Measurements from ENCODE around the gene CPEB2. TPM values are rescaled to one million over a fixed set of nuclear protein-coding genes. Genes with fewer than 3 reads are reported as not detected.

The CPEB2 gene
- total RNA-seq, 1 experiment from 2014 or later: 3.3 TPM

DNA sequence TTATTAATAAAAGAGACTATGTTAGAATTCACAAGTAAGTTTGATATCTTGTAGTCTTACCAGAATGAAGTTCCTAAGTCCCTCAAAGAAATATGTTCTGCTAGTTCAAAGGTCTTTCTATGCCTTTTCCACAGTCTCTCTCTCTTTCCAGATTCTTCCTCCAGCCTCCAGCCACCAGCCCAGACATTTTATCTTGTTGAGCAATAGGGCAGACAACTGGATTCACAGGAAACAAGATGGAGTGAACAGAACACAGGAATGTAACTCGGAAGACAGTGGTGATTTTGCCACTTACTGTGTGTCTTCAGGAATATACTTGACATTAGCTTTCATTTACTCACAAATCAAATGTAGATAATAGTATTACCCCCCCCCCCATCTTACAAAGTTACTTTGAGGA lies 17.1 kb upstream of the CPEB2 start (continued):
- TF ChIP-seq, protein P1, sequence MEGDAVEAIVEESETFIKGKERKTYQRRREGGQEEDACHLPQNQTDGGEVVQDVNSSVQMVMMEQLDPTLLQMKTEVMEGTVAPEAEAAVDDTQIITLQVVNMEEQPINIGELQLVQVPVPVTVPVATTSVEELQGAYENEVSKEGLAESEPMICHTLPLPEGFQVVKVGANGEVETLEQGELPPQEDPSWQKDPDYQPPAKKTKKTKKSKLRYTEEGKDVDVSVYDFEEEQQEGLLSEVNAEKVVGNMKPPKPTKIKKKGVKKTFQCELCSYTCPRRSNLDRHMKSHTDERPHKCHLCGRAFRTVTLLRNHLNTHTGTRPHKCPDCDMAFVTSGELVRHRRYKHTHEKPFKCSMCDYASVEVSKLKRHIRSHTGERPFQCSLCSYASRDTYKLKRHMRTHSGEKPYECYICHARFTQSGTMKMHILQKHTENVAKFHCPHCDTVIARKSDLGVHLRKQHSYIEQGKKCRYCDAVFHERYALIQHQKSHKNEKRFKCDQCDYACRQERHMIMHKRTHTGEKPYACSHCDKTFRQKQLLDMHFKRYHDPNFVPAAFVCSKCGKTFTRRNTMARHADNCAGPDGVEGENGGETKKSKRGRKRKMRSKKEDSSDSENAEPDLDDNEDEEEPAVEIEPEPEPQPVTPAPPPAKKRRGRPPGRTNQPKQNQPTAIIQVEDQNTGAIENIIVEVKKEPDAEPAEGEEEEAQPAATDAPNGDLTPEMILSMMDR (IDR thresholded peaks at IDR 0.05): no peak
- no peak for TF ChIP-seq ZNF396 (CRISPR knock-in tag; IDR thresholded peaks at IDR 0.05; ENCODE audit: borderline replicate concordance)
- TF ChIP-seq RELA (CRISPR knock-in tag; IDR thresholded peaks at IDR 0.05; ENCODE audit: borderline replicate concordance): no peak
- TF ChIP-seq, protein P2, sequence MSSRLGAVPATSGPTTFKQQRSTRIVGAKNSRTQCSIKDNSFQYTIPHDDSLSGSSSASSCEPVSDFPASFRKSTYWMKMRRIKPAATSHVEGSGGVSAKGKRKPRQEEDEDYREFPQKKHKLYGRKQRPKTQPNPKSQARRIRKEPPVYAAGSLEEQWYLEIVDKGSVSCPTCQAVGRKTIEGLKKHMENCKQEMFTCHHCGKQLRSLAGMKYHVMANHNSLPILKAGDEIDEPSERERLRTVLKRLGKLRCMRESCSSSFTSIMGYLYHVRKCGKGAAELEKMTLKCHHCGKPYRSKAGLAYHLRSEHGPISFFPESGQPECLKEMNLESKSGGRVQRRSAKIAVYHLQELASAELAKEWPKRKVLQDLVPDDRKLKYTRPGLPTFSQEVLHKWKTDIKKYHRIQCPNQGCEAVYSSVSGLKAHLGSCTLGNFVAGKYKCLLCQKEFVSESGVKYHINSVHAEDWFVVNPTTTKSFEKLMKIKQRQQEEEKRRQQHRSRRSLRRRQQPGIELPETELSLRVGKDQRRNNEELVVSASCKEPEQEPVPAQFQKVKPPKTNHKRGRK (CRISPR knock-in tag; IDR thresholded peaks at IDR 0.05; ENCODE audit: borderline replicate concordance): no peak
- no peak for TF ChIP-seq SOX15 (CRISPR knock-in tag; IDR thresholded peaks at IDR 0.05)
- no peak for TF ChIP-seq GABPB1 (CRISPR knock-in tag; IDR thresholded peaks at IDR 0.05)

DNA sequence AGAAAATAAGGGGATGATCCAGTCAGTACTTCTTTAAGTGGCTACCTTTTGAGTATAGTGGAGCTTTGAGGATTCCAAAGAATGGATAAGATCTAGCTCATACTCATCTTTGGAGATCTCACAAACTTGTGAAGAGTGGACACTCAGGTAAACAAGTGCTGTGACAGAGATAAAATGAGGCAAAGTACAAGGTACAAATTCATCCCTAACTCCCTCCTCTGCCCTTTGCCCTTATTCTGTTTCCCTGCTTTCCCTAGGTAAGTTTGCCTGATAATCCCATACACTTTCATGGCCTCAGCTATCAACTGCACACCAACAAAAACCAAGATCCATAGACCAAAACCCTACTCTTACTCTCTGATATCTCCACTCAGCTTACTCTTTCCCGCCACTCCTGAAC lies 16.4 kb upstream of the CPEB2 start:
- Mint-ChIP-seq H3K4me1 (peaks cover 11% of the 10 kb centered on the region), H3K36me3 (no peaks in the 10 kb centered on the region), H3K27me3 (ENCODE audit: low read depth) (peaks cover 30% of the 10 kb centered on the region), H3K27ac (no peak overlapping the region), H3K4me3 (no peak overlapping the region), H3K9me3 (peaks cover 13% of the 10 kb centered on the region)
- POLR2A ChIA-PET: interaction anchor here (1.2 kb wide), 1 partner anchor 15 kb away, joined by 3 read pairs; no protein-coding TSS in a partner anchor
- ATAC-seq (no peak), DNase-seq (ENCODE audit: low spot score) (no peak)
- CTCF ChIA-PET: no interaction called here
- no peak for TF ChIP-seq IRF2 (CRISPR knock-in tag; IDR thresholded peaks at IDR 0.05; ENCODE audit: borderline replicate concordance, low read depth)
- no peak for TF ChIP-seq KAT7 (CRISPR knock-in tag; IDR thresholded peaks at IDR 0.05; ENCODE audit: borderline replicate concordance)
- no peak for TF ChIP-seq ZNF423 (CRISPR knock-in tag; IDR thresholded peaks at IDR 0.05)
- TF ChIP-seq, protein P3, sequence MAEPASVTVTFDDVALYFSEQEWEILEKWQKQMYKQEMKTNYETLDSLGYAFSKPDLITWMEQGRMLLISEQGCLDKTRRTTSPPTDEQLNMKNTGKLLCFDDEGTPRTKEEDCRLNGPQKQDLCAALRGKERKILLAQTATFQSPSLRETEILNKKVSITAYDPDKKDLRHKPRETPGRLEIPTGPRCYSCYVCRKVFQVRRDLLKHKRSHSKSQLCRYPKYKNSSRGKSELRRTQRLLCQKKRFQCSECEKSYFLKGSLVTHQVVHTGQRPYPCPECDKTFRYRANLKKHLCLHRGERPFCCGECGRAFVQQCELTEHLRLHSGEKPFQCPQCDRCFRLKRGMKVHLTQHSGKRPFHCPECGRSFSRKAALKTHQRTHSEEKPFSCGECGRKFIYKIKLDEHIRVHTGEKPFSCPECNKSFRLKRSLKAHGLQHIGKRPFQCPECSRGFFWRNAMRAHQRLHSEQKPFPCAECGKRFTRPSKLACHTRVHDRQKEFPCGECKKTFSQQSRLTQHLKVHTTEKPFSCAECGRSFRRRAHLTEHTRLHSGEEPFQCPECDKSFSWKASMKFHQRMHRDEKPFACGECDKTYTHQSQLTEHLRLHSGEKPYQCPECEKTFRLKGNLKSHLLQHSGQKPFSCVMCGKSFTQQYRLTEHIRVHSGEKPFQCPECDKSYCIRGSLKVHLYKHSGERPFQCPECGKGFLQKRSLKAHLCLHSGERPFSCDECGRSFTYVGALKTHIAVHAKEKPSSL (CRISPR knock-in tag; conservative IDR thresholded peaks at IDR 0.05): no peak
- no peak for TF ChIP-seq SP1 (CRISPR knock-in tag; conservative IDR thresholded peaks at IDR 0.05)
- TF ChIP-seq, protein P2 (CRISPR knock-in tag; IDR thresholded peaks at IDR 0.05; ENCODE audit: borderline replicate concordance): no peak
- no peak for TF ChIP-seq FOXP1 (CRISPR knock-in tag; IDR thresholded peaks at IDR 0.05; ENCODE audit: borderline replicate concordance)
- TF ChIP-seq, protein P4, sequence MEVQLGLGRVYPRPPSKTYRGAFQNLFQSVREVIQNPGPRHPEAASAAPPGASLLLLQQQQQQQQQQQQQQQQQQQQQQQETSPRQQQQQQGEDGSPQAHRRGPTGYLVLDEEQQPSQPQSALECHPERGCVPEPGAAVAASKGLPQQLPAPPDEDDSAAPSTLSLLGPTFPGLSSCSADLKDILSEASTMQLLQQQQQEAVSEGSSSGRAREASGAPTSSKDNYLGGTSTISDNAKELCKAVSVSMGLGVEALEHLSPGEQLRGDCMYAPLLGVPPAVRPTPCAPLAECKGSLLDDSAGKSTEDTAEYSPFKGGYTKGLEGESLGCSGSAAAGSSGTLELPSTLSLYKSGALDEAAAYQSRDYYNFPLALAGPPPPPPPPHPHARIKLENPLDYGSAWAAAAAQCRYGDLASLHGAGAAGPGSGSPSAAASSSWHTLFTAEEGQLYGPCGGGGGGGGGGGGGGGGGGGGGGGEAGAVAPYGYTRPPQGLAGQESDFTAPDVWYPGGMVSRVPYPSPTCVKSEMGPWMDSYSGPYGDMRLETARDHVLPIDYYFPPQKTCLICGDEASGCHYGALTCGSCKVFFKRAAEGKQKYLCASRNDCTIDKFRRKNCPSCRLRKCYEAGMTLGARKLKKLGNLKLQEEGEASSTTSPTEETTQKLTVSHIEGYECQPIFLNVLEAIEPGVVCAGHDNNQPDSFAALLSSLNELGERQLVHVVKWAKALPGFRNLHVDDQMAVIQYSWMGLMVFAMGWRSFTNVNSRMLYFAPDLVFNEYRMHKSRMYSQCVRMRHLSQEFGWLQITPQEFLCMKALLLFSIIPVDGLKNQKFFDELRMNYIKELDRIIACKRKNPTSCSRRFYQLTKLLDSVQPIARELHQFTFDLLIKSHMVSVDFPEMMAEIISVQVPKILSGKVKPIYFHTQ (CRISPR knock-in tag; IDR thresholded peaks at IDR 0.05): no peak
- no peak for TF ChIP-seq TP53 (CRISPR knock-in tag; IDR thresholded peaks at IDR 0.05)
- TF ChIP-seq, protein P5, sequence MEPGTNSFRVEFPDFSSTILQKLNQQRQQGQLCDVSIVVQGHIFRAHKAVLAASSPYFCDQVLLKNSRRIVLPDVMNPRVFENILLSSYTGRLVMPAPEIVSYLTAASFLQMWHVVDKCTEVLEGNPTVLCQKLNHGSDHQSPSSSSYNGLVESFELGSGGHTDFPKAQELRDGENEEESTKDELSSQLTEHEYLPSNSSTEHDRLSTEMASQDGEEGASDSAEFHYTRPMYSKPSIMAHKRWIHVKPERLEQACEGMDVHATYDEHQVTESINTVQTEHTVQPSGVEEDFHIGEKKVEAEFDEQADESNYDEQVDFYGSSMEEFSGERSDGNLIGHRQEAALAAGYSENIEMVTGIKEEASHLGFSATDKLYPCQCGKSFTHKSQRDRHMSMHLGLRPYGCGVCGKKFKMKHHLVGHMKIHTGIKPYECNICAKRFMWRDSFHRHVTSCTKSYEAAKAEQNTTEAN (CRISPR knock-in tag; IDR thresholded peaks at IDR 0.05): no peak
- TF ChIP-seq MYBL2 (CRISPR knock-in tag; IDR thresholded peaks at IDR 0.05): no peak
- TF ChIP-seq, protein P6, sequence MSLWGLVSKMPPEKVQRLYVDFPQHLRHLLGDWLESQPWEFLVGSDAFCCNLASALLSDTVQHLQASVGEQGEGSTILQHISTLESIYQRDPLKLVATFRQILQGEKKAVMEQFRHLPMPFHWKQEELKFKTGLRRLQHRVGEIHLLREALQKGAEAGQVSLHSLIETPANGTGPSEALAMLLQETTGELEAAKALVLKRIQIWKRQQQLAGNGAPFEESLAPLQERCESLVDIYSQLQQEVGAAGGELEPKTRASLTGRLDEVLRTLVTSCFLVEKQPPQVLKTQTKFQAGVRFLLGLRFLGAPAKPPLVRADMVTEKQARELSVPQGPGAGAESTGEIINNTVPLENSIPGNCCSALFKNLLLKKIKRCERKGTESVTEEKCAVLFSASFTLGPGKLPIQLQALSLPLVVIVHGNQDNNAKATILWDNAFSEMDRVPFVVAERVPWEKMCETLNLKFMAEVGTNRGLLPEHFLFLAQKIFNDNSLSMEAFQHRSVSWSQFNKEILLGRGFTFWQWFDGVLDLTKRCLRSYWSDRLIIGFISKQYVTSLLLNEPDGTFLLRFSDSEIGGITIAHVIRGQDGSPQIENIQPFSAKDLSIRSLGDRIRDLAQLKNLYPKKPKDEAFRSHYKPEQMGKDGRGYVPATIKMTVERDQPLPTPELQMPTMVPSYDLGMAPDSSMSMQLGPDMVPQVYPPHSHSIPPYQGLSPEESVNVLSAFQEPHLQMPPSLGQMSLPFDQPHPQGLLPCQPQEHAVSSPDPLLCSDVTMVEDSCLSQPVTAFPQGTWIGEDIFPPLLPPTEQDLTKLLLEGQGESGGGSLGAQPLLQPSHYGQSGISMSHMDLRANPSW (CRISPR knock-in tag; conservative IDR thresholded peaks at IDR 0.05; ENCODE audit: low read depth): no peak
- TF ChIP-seq, protein P7, sequence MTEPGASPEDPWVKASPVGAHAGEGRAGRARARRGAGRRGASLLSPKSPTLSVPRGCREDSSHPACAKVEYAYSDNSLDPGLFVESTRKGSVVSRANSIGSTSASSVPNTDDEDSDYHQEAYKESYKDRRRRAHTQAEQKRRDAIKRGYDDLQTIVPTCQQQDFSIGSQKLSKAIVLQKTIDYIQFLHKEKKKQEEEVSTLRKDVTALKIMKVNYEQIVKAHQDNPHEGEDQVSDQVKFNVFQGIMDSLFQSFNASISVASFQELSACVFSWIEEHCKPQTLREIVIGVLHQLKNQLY (CRISPR knock-in tag; IDR thresholded peaks at IDR 0.05): no peak
- TF ChIP-seq, protein P8, sequence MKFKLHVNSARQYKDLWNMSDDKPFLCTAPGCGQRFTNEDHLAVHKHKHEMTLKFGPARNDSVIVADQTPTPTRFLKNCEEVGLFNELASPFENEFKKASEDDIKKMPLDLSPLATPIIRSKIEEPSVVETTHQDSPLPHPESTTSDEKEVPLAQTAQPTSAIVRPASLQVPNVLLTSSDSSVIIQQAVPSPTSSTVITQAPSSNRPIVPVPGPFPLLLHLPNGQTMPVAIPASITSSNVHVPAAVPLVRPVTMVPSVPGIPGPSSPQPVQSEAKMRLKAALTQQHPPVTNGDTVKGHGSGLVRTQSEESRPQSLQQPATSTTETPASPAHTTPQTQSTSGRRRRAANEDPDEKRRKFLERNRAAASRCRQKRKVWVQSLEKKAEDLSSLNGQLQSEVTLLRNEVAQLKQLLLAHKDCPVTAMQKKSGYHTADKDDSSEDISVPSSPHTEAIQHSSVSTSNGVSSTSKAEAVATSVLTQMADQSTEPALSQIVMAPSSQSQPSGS (CRISPR knock-in tag; IDR thresholded peaks at IDR 0.05; ENCODE audit: borderline replicate concordance, low read depth): no peak
